Daoy (cell line): Measurements from ENCODE around the gene MICU2. TPM values are rescaled to one million over a fixed set of nuclear protein-coding genes. Genes with fewer than 3 reads are reported as not detected.

Experiments
- DNase-seq: peaks from one replicate; pipeline ENCODE4 v3.0.0-alpha.2; 2015; ENCODE audit warnings: low read depth
- total RNA-seq: library from RNA; depleted of rRNA; stranded (reverse); fragments of >200 nt; shearing (Covaris generic); gene quantifications from 2 replicates; pipeline ENCODE4 v1.2.3, GENCODE V29; 2014

MICU2 gene
- total RNA-seq, 1 experiment from 2014 or later: 72.9 TPM

- no peak for DNase-seq
Measured at GRCh38 chr13:21483748-21484147, 120.2 kb downstream of the MICU2 start.

- no peak for DNase-seq
Measured at GRCh38 chr13:21481359-21481758, 122.6 kb downstream of the MICU2 start.

- DNase-seq: peak; percentile 45
Measured at GRCh38 chr13:21478881-21479808, 124.8 kb downstream of the MICU2 start.

- peak; percentile 70 for DNase-seq
Measured at GRCh38 chr13:21476893-21477472, 127.0 kb downstream of the MICU2 start.

- DNase-seq: no peak
Measured at GRCh38 chr13:21475115-21475514, 128.9 kb downstream of the MICU2 start.

- no peak for DNase-seq
Measured at GRCh38 chr13:21470785-21471184, 133.2 kb downstream of the MICU2 start.

GRCh38 chr13:21466527-21466926 lies 137.4 kb downstream of the MICU2 start:
- no peak for DNase-seq

GRCh38 chr13:21465710-21466160 lies 138.2 kb downstream of the MICU2 start:
- no peak for DNase-seq

- DNase-seq: no peak
Measured at GRCh38 chr13:21463424-21463823, 140.5 kb downstream of the MICU2 start.

- DNase-seq: no peak
Measured at GRCh38 chr13:21461131-21461530, 142.8 kb downstream of the MICU2 start.

GRCh38 chr13:21458813-21459701 lies 144.9 kb downstream of the MICU2 start, which contains the start of gene ZDHHC20:
Gene ZDHHC20 (minus strand): TSS chr13:21459303. CDS start chr13:21459171, 132 bp downstream.
- peak; percentile 84 for DNase-seq

- peak; percentile 25 for DNase-seq
Measured at GRCh38 chr13:21458451-21458812, 145.5 kb downstream of the MICU2 start.

- DNase-seq: no peak
Measured at GRCh38 chr13:21453387-21454081, 150.4 kb downstream of the MICU2 start.

GRCh38 chr13:21450936-21451335 lies 153.0 kb downstream of the MICU2 start:
- no peak for DNase-seq

- no peak for DNase-seq
Measured at GRCh38 chr13:21446656-21447055, 157.3 kb downstream of the MICU2 start.

GRCh38 chr13:21445759-21446158 lies 158.2 kb downstream of the MICU2 start:
- DNase-seq: no peak

GRCh38 chr13:21443171-21443570 lies 160.8 kb downstream of the MICU2 start:
- no peak for DNase-seq
